Esophagus squamous epithelium (tissue), 4 donors: ENCODE measurements around the gene RXFP4.

Experiments used
- CTCF ChIP-seq, 6 experiments: fragments of 450-650 bp in 4 of 6; fragments of 200-600 bp in 2 of 6; sonication (generic) in 2 of 6; IDR thresholded peaks; one replicate each; pipeline ENCODE4 v1.5.1; 2016 to 2019; ENCODE audit warnings: antibody characterized with exemption in 6 of 6, mild to moderate bottlenecking in 4 of 6, moderate library complexity in 4 of 6
- POLR2A ChIP-seq, 4 donors: fragments of 450-650 bp; IDR thresholded peaks; one replicate each; pipeline ENCODE4 v1.6.1; 2017; ENCODE audit warnings: antibody characterized with exemption in 4 of 4, mild to moderate bottlenecking in 4 of 4, moderate library complexity in 3 of 4

- TF ChIP-seq CTCF (IDR thresholded peaks at IDR 0.05) (no peak), POLR2A (IDR thresholded peaks at IDR 0.05) (no peak)
Measured at GRCh38 chr1:155941845-155942531, 550 bp downstream of the RXFP4 start.
